GM08714 (cell line): ENCODE data around the gene SLC5A12.

ENCODE experiments used
- H3K4me3 ChIP-seq: fragments of 200-500 bp; sonication (Bioruptor generic); 2 replicates; pipeline ENCODE4 v1.5.1; 2014; ENCODE audit warnings: mild to moderate bottlenecking, low read length, inconsistent platforms
- ZNF274 ChIP-seq: IDR thresholded peaks from 2 replicates; pipeline ENCODE4 v1.6.1; 2012; ENCODE audit warnings: mild to moderate bottlenecking, low read depth, low read length

Gene SLC5A12, protein sequence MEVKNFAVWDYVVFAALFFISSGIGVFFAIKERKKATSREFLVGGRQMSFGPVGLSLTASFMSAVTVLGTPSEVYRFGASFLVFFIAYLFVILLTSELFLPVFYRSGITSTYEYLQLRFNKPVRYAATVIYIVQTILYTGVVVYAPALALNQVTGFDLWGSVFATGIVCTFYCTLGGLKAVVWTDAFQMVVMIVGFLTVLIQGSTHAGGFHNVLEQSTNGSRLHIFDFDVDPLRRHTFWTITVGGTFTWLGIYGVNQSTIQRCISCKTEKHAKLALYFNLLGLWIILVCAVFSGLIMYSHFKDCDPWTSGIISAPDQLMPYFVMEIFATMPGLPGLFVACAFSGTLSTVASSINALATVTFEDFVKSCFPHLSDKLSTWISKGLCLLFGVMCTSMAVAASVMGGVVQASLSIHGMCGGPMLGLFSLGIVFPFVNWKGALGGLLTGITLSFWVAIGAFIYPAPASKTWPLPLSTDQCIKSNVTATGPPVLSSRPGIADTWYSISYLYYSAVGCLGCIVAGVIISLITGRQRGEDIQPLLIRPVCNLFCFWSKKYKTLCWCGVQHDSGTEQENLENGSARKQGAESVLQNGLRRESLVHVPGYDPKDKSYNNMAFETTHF

DNA sequence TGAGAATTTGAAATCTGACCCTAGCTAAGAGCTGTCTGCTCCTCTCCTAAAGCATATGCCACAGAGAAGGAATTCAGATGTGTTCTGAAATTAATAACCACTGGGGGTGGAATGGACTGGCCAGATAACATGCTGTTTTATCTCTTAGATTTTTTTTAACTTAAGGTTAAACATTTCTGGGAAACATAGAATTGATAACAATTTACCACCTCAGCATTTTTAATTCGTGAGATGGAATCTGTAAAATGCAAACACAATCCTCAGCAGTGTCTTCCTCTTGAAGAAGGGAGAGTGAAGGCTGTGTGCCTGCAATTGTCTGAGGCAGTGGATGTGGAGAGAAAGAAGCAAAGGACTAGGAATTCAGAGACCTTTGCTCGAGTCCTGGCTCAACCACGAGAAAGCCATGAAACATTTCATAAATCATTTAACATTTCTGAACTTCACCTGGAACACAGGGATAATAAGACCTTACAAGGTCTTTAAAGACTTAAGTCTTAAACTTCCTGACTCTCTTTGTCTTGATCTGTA is at the start of gene SLC5A12:
Gene SLC5A12, minus strand, starts transcription at position 113 of the 528 bp plus-strand sequence. CDS start 346 bp downstream, outside the sequence.
- TF ChIP-seq ZNF274: no peak
- no peak within 1 kb of the TSS for H3K4me3 ChIP-seq

DNA sequence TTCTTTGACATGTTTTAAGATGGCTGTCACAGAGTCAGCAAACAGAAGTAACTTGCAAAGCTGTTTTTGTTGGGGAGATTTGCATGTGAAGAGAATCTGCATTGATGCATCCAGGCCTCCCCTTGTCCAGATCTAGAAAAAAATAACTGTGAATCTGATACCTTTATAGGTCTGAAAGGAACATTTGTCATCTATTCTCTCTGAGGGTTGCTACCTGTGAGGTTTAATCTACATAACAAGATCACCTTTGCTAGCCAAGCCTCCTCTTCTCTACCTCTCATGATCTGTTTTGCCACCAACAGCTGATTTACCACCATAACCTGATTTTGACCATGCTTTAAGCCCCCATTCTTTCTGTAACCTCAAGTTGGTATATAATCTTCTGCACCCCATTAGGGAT is 47.2 kb upstream of the SLC5A12 start:
- H3K4me3 ChIP-seq: no peak overlapping the region
- no peak for TF ChIP-seq ZNF274

DNA sequence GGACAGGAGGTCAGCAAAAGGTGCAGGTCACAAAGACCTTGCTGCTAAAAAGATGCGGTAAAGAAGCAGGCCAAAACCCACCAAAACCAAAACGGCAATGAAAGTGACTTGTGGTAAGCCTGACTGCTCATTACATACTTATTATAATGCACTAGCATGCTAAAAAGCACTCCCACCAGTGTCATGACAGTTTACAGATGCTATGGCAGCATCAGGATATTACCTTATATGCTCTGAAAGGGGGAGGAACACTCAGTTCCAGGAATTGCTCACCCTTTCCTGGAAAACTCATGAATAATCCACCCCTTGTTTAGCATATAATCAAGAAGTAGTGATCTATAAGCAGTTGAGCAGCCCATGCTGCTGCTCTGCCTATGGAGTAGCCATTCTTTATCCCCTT is 45.2 kb upstream of the SLC5A12 start:
- TF ChIP-seq ZNF274: no peak
- H3K4me3 ChIP-seq: no peak overlapping the region

DNA sequence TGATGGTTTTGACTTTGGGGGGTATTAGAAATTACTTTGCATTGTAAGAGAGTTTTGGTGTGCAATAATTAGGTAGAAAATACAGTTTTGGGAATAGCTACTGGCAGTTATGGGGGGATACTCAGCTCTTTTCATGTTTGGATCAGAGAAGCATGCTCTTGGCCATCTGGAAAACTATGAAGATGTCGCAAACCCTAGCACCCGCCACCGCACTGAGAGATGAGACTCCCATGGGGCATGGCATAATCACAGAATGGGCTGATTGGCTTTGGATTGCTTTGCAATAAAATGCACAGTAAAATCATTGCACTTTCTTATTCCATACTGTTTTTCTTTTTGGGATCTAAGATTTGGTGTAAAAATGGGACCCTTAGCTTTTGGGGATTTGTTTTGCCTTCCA is 43.5 kb upstream of the SLC5A12 start:
- TF ChIP-seq ZNF274: no peak
- no peak overlapping the region for H3K4me3 ChIP-seq

DNA sequence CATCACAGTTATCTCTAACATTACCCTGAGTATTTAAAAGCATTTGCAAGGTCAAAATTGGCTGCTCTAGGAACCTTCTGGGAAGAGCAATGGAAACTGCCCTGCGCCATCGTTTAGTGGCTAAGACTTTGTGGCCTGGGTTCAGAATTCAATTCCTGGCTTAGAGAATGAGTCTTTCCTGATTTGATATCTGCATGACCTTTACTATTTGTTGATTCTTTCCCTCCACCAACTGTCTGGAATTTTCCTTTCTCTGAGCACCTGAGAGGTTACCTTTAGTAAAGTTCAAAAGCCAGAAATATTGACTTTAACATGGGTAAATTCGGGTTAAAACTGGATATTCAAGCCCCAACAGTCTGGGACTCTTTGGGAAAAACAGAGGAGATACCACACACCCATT is 43.0 kb upstream of the SLC5A12 start:
- no peak for TF ChIP-seq ZNF274
- no peak overlapping the region for H3K4me3 ChIP-seq

DNA sequence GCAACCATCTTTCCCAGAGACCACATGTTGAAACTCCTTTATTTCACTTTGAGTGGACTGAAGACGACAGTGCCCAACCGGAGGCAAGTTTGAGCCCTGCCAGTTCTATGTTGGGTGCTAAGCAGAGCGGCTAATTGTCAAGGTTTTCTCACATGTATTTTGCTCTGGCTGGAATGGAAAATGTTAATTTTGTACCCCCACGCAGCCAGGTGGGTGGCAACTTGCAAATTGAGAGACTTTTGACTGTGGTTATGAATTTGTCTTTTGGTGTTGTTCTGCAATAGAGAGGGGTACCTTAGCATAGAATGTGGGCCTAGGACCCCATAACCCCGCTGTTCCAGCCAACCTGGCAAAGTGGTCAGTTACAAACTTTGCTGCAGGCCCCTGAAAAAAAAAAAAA is 42.5 kb upstream of the SLC5A12 start:
- TF ChIP-seq ZNF274: no peak
- H3K4me3 ChIP-seq: no peak overlapping the region

DNA sequence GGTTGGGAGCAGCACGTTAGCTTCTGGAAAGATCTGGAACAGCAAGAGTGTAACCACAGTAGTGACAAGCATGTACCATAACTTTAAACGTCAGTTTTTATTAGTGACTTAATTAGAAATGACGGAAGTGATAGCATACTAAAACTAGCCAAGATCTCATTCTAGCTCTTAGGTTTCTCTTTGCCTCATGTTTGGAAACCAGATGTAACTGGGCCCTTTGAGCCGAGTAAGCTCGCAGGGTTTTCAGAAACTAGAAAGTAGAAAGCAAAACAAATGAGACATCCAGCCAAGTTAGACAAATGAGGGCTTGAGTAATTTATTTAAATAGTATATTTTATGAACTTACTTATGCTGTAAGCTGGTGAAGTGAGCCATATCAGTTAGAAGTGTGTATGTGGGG is 40.2 kb upstream of the SLC5A12 start:
- no peak overlapping the region for H3K4me3 ChIP-seq
- TF ChIP-seq ZNF274: no peak

DNA sequence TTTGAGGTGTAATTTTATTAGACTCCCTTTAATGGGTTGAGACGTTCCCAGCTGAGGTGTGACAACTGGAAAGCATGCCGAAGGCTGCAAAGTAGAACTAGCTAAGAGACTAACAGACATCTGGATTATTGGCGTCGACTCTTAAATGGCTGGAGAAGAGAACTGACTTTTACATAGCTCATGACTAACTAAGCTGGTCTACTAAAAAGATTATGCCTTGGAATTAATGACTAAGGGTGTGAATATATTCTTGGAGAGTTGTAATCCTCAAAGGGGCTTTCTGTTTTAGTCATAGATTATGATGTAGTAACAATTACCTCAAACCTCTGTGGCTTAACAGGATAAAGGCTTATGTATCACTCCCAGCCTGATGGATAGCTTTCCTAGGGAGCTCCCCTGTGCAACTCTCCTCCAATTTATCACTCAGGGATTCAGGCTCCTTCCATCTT is 39.5 kb upstream of the SLC5A12 start:
- no peak for TF ChIP-seq ZNF274
- H3K4me3 ChIP-seq: no peak overlapping the region

DNA sequence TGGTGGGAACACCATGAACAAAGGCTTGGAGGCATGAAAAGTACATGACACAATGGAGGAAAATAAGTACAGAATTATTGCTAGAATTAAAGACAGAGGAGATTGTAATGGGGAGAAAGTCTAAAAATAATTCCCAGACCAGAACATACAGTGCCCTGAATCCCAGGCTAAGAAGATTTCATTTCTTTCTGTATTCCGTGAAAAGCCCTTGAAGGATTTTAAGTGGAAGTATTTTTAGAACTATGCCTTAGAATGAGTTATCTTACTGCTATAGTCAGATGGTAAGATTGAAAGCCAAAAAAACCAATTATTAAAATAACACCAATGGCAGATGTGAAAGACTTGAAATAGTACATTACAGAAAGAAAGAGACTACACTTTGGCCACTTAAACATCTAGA is 36.1 kb upstream of the SLC5A12 start:
- no peak for TF ChIP-seq ZNF274
- H3K4me3 ChIP-seq: no peak overlapping the region

DNA sequence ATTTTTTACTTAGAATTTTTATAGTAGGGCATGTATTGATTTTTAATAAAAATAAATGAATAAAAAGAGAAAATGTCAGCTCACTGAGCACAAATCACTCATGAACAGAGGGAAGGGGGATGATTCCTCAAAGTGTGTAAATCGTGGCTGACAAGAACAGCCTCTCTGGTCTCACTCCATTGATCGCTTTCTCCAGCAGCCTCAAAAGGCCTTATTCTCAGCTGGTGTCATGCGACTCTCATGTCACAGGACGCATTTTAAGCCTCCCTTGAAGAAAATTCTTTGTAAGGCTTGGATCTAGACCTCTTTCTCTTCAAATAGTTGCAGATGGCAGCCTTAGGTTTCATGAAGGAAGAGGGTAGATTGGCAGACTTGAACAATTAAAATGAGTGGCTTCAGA is 33.9 kb upstream of the SLC5A12 start:
- no peak for TF ChIP-seq ZNF274
- H3K4me3 ChIP-seq: no peak overlapping the region

DNA sequence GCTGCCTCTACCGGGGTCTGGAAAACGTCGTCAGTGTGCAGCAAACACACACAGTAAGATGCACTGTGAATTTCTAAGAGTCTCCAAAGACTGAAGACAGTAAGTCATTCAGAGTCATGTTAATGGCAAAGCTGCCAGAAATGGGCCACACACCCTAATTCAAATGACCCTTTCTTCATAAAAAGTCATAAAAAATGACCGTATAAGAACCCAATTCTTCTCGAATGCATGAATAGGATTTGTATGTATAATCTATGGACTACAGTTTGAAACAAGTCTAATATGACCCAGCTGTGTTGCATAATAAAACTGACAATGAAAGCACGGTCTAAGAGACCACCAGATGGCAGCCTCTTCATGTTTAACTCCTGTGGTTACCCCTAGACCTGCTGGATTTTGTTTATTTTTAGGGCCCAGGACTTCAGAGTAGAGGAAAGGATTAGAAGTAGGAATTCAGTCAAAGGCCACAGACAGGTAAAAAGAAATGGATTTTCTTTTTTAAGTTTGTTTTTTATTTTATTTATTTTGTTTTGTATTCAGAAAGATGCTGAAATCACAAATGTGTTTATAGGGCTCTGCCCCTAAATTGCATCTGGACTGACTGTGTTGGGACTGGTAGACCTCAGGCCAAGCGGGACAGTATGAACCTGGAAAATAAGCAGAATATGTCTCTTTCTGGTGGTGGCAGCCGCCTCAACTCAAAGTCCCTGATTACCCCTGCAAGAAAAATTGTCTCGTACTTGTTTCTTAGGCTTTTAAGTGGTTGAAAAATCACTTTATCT is 32.1 kb upstream of the SLC5A12 start:
- no peak for TF ChIP-seq ZNF274
- no peak overlapping the region for H3K4me3 ChIP-seq

DNA sequence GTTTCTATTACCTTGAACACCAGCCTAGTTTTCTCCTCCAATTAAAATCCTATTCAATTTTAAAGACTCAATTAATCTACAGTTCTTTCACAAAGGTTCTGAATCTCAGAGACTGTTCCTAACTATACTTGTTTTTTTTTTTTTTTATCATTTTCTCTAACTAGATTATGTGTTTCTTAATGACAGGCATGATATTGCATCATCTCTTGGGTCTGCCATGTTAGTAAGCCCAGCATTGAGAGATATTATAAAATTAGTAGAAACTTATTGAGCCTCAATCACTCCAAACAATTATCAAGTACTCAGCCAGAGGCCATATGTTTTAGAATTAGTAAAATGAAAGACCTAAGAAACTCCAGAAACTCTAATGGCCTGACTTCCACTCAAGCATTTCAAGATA is 28.1 kb upstream of the SLC5A12 start:
- no peak overlapping the region for H3K4me3 ChIP-seq
- TF ChIP-seq ZNF274: no peak

DNA sequence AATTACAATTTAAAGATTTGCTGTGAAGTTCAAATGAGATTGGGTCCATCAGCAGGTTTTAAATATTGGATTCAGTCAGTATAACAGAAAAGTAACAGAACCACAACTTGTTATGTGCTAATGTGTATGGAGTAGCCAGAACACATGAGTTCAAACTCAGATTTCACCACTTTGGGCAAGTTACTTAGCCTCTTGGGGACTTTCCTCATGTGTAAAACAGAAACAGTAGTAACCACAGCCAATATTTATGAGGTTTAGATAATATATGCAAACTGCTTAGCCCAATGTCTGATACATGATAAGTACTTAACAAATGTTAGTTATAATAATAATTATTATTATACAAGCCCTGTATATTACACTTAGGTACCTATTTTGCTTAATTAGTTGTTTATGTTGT is 21.8 kb upstream of the SLC5A12 start:
- no peak overlapping the region for H3K4me3 ChIP-seq
- TF ChIP-seq ZNF274: no peak

DNA sequence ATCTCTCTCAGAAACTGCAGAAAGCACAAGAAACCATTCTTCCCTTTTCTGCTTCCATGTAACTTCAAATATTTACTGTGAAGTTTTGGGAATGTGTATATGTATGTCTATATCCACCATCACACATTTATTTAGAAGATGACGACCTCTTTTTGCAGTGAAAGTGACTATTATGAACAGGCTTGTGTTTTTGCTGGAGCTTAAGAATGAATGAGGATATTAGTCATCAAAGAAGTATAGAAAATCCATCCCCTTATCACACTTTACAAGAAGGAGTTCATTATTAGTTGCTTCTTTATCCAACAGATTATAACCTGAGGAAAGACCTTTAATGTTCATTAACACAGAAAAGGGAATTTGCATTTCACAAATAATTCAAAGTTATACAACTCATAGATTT is 21.1 kb upstream of the SLC5A12 start:
- TF ChIP-seq ZNF274: no peak

More for the DNA sequence above, 21.1 kb upstream of the SLC5A12 start:
- no peak overlapping the region for H3K4me3 ChIP-seq
